Esophagus muscularis mucosa (tissue), 4 donors: ENCODE measurements around the gene VGLL4.

ENCODE experiments used
- CTCF ChIP-seq, 3 experiments: fragments of 200-600 bp in 2 of 3; fragments of 450-650 bp in 1 of 3; sonication (generic) in 2 of 3; IDR thresholded peaks; one replicate each; pipeline ENCODE4 v1.5.1; 2017 to 2019; ENCODE audit warnings: antibody characterized with exemption in 3 of 3, mild to moderate bottlenecking in 2 of 3, moderate library complexity in 1 of 3
- EP300 ChIP-seq: sonication (generic); formaldehyde crosslinking; IDR thresholded peaks from one replicate; pipeline ENCODE4 v1.6.1; 2017; ENCODE audit warnings: antibody characterized with exemption
- POLR2A ChIP-seq: fragments of 450-650 bp; IDR thresholded peaks from one replicate; pipeline ENCODE4 v1.6.1; 2017; ENCODE audit warnings: antibody characterized with exemption, moderate library complexity, mild to moderate bottlenecking, low read depth
- POLR2AphosphoS5 ChIP-seq, 2 donors: sonication (generic); formaldehyde crosslinking; IDR thresholded peaks; one replicate each; pipeline ENCODE4 v1.6.1; 2017; ENCODE audit warnings: antibody characterized with exemption in 2 of 2

- no peak for TF ChIP-seq POLR2AphosphoS5 (IDR thresholded peaks at IDR 0.05)
- no peak for TF ChIP-seq CTCF (IDR thresholded peaks at IDR 0.05)
- TF ChIP-seq POLR2A = no peak
- no peak for TF ChIP-seq EP300
Observed at GRCh38 chr3:11609481-11609880, 34.2 kb downstream of the VGLL4 start.
